Esophagus squamous epithelium (tissue), 5 donors: ENCODE results near the gene CDK18. TPM values are rescaled to one million over a fixed set of nuclear protein-coding genes. Genes with fewer than 3 reads are reported as not detected.

Experiments used
- DNase-seq: peaks from one replicate; lab custom pipeline; 2025; lab: John Stamatoyannopoulos, UW
- H3K27ac ChIP-seq, 4 donors: fragments of 200-600 bp; sonication (generic); one replicate each; pipeline ENCODE4 v1.5.1; 2016 to 2019; ENCODE audit warnings: mild to moderate bottlenecking in 1 of 4
- H3K27me3 ChIP-seq, 4 donors: fragments of 200-600 bp; sonication (generic); 1 replicate in 3 of 4; 2 replicates in 1 of 4; pipeline versions ENCODE4 v1.5.1 to v1.6.0; 2017 to 2021; ENCODE audit warnings: antibody characterized with exemption in 1 of 4
- H3K36me3 ChIP-seq, 3 donors: fragments of 200-600 bp; sonication (generic); one replicate each; pipeline ENCODE4 v1.5.1; 2016 to 2019
- H3K4me1 ChIP-seq, 3 donors: fragments of 200-600 bp; sonication (generic); one replicate each; pipeline ENCODE4 v1.5.1; 2017 to 2019
- H3K4me3 ChIP-seq, 4 donors: fragments of 200-600 bp; sonication (generic); 1 replicate in 3 of 4; 2 replicates in 1 of 4; pipeline ENCODE4 v1.5.1; 2016 to 2019; ENCODE audit warnings: mild to moderate bottlenecking in 2 of 4, moderate library complexity in 1 of 4
- H3K9me3 ChIP-seq, 3 donors: fragments of 200-600 bp; sonication (generic); one replicate each; pipeline ENCODE4 v1.5.1; 2016 to 2019
- CTCF ChIP-seq, 6 experiments: fragments of 450-650 bp in 4 of 6; fragments of 200-600 bp in 2 of 6; sonication (generic) in 2 of 6; IDR thresholded peaks; one replicate each; pipeline ENCODE4 v1.5.1; 2016 to 2019; ENCODE audit warnings: antibody characterized with exemption in 6 of 6, mild to moderate bottlenecking in 4 of 6, moderate library complexity in 4 of 6
- POLR2A ChIP-seq, 4 donors: fragments of 450-650 bp; IDR thresholded peaks; one replicate each; pipeline ENCODE4 v1.6.1; 2017; ENCODE audit warnings: antibody characterized with exemption in 4 of 4, mild to moderate bottlenecking in 4 of 4, moderate library complexity in 3 of 4
- WGBS, 2 donors: methylation state at CpG; one replicate each; pipeline ENCODE4 v1.1.5; 2018; 5-methylcytosine and 5-hydroxymethylcytosine counted together
- intact Hi-C: fragments of 100-400 bp; cut with DNase I; formaldehyde crosslinking; loops from one replicate; pipeline ENCODE4 v1.15.0; 2022
- total RNA-seq, 4 donors: library from RNA; depleted of rRNA; stranded (reverse); fragments of >200 nt; gene quantifications; one replicate each; pipeline ENCODE4 v1.1.0, GENCODE V29; 2016
- donor health status: DM: yes; HTN: yes; CAD: no.

CDK18 gene
- total RNA-seq, 4 donors from 2014 or later: 2.5 to 10.7 (median 6.3) TPM

- no peaks in the 10 kb centered on the region for H3K36me3 ChIP-seq
- H3K4me3 ChIP-seq: no peak overlapping the region
- no peak overlapping the region for H3K27ac ChIP-seq
- intact Hi-C loops: loop anchor here (10.0 kb wide), 1 partner anchor 161 kb away; no protein-coding TSS in a partner anchor
- no peaks in the 10 kb centered on the region for H3K9me3 ChIP-seq
- DNase-seq: no peak
- TF ChIP-seq CTCF (IDR thresholded peaks at IDR 0.05) (no peak), POLR2A (IDR thresholded peaks at IDR 0.05) (no peak)
- H3K27me3 ChIP-seq: peaks cover 0 to 51% (median 0%) of the 10 kb centered on the region in 4 donors
- peaks cover 11 to 32% (median 23%) of the 10 kb centered on the region in 3 donors for H3K4me1 ChIP-seq
- WGBS, 2 donors: 67 to 69% methylated on average over 5 to 8 of the region's 9 CpGs
Measured at GRCh38 chr1:205495237-205495823, 9.1 kb upstream of the CDK18 start.

GRCh38 chr1:205496661-205497060 is 7.8 kb upstream of the CDK18 start:
- Histone ChIP-seq H3K36me3 (no peaks in the 10 kb centered on the region), H3K27ac (no peak overlapping the region), H3K9me3 (no peaks in the 10 kb centered on the region), H3K4me1 (peaks cover 11 to 38% (median 26%) of the 10 kb centered on the region in 3 donors), H3K4me3 (no peak overlapping the region), H3K27me3 (peaks cover 0 to 38% (median 0%) of the 10 kb centered on the region in 4 donors)
- intact Hi-C loops: loop anchor here (10.0 kb wide), 1 partner anchor 162 kb away; no protein-coding TSS in a partner anchor
- no peak for DNase-seq
- TF ChIP-seq POLR2A (IDR thresholded peaks at IDR 0.05): no peak
- no peak for TF ChIP-seq CTCF (IDR thresholded peaks at IDR 0.05)
- WGBS, 2 donors: 88 to 100% methylated on average over 1 of the region's 1 CpG

GRCh38 chr1:205497351-205497750 is 7.1 kb upstream of the CDK18 start:
- no peak overlapping the region for H3K27ac ChIP-seq

GRCh38 chr1:205499789-205500188 is 4.7 kb upstream of the CDK18 start:
- Histone ChIP-seq H3K9me3 (no peaks in the 10 kb centered on the region), H3K4me1 (peaks cover 7 to 28% (median 8%) of the 10 kb centered on the region in 3 donors), H3K27me3 (peaks cover 0 to 7% (median 0%) of the 10 kb centered on the region in 4 donors), H3K27ac (no peak overlapping the region), H3K4me3 (no peak overlapping the region), H3K36me3 (no peaks in the 10 kb centered on the region)
- no peak for TF ChIP-seq POLR2A (IDR thresholded peaks at IDR 0.05)
- no peak for TF ChIP-seq CTCF (IDR thresholded peaks at IDR 0.05)
- 0 to 64% methylated on average over 1 to 2 of the region's 3 CpGs for WGBS, 2 donors
- DNase-seq: no peak
- intact Hi-C loops: loop anchor here (10.0 kb wide), 1 partner anchor 165 kb away; no protein-coding TSS in a partner anchor

More at GRCh38 chr1:205497351-205497750, 7.1 kb upstream of the CDK18 start:
- no peak for DNase-seq
- H3K4me1 ChIP-seq: peaks cover 11 to 31% (median 19%) of the 10 kb centered on the region in 3 donors
- intact Hi-C loops: loop anchor here (10.0 kb wide), 1 partner anchor 163 kb away; no protein-coding TSS in a partner anchor
- no peaks in the 10 kb centered on the region for H3K9me3 ChIP-seq
- peaks cover 0 to 31% (median 0%) of the 10 kb centered on the region in 4 donors for H3K27me3 ChIP-seq
- no peak overlapping the region for H3K4me3 ChIP-seq
- 83 to 92% methylated on average over 7 of the region's 7 CpGs for WGBS, 2 donors
- no peak for TF ChIP-seq POLR2A (IDR thresholded peaks at IDR 0.05)
- TF ChIP-seq CTCF (IDR thresholded peaks at IDR 0.05): no peak
- no peaks in the 10 kb centered on the region for H3K36me3 ChIP-seq
